OCI-LY1 (cell line): ENCODE measurements around the gene ALG9.

Experiments
- EZH2 ChIP-seq: fragments of 200-600 bp; sonication (generic), shearing (Covaris generic); IDR thresholded peaks from 2 replicates; pipeline ENCODE4 v1.8.0; 2017; ENCODE audit warnings: borderline replicate concordance, mixed run types, mild to moderate bottlenecking, antibody characterized with exemption, low read length, moderate library complexity, mixed read lengths
- TF ChIP-seq, protein P1 (sequence below): fragments of 200-600 bp; sonication (generic), shearing (Covaris generic); IDR thresholded peaks from 2 replicates; pipeline ENCODE4 v1.5.1; 2017; ENCODE audit warnings: mild to moderate bottlenecking, antibody characterized with exemption, low read length, moderate library complexity, mixed read lengths

DNA sequence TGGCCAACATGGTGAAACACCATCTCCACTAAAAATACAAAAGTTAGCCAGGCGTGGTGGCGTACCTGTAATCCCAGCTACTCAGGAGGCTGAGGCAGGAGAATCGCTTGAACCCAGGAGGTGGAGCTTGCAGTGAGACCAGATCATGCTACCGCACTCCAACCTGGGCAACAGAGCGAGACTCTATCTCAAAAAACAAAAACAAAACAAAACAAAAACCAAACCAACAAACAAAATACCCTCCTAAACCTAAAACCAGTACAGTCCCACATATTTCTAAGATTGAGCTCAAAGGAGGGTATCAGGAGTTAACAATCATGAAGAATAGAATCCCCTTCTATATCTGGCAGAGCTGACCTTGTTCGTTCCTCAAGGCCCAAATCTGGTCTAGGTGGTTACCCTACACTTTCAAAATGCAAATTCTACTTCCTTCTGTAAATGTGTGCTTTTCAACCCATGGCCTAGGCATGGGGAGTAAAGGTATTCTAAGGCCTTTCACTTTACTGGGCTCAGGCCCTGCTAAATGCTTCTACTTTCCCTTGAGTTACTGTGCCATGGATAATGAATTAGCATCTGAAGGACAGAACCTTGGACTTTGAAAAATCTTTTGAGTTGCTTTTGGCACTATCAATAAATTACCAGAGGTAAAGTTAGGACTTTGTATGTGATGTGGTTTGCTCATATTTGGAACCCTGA, 94.8 kb downstream of the ALG9 start:
- TF ChIP-seq, protein P1, sequence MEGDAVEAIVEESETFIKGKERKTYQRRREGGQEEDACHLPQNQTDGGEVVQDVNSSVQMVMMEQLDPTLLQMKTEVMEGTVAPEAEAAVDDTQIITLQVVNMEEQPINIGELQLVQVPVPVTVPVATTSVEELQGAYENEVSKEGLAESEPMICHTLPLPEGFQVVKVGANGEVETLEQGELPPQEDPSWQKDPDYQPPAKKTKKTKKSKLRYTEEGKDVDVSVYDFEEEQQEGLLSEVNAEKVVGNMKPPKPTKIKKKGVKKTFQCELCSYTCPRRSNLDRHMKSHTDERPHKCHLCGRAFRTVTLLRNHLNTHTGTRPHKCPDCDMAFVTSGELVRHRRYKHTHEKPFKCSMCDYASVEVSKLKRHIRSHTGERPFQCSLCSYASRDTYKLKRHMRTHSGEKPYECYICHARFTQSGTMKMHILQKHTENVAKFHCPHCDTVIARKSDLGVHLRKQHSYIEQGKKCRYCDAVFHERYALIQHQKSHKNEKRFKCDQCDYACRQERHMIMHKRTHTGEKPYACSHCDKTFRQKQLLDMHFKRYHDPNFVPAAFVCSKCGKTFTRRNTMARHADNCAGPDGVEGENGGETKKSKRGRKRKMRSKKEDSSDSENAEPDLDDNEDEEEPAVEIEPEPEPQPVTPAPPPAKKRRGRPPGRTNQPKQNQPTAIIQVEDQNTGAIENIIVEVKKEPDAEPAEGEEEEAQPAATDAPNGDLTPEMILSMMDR: no peak
- TF ChIP-seq EZH2: no peak
